HCT116 (cell line): ENCODE results near the gene APP. TPM values are rescaled to one million over a fixed set of nuclear protein-coding genes. Genes with fewer than 3 reads are reported as not detected.
A peak's percentile ranks its signal among the peaks of the same experiment; 100 is the strongest.

Experiments used
- ATAC-seq: fragments of 200-7000 bp; cut with Tn5 transposase; 2 replicates; pipeline ENCODE4 v1.9.1; 2020; ENCODE audit warnings: mild to moderate bottlenecking, moderate library complexity
- BruUV-seq: library from RNA; stranded (reverse); fragments of 400-500 nt; replicated peaks from 2 replicates; lab custom pipeline; 2021; lab: Mats Ljungman, UMichigan
- CTCF ChIA-PET: fragments of 300-600 bp; sonication (Branson Sonifier 250); formaldehyde crosslinking; loops from one replicate; lab custom pipeline; 2021; ENCODE audit warnings: antibody characterized with exemption; lab: Charles Lee
- POLR2A ChIA-PET: fragments of 300-600, 350-600 bp; sonication (Branson Sonifier 250); formaldehyde crosslinking; loops from one replicate; lab custom pipeline; 2021; ENCODE audit warnings: antibody characterized with exemption; lab: Charles Lee
- RAD21 ChIA-PET, 2 experiments: fragments of 300-600 bp; sonication (Branson Sonifier 250); formaldehyde crosslinking; loops; one replicate each; lab custom pipeline; 2023; ENCODE audit warnings: low total read pairs in 2 of 2; ENCODE audit not compliant: uncharacterized antibody in 2 of 2, unreplicated experiment in 2 of 2, low non-redundant PET in 1 of 2; lab: Charles Lee
- DNase-seq: peaks from one replicate; pipeline ENCODE4 v3.0.0-alpha.2; 2010; ENCODE audit warnings: low read depth, low spot score
- H2AFZ ChIP-seq: fragments of 200-600 bp; shearing (Covaris generic), sonication (generic); 2 replicates; pipeline ENCODE4 v1.6.1; 2017; ENCODE audit warnings: low read depth, mixed run types, mixed read lengths, antibody characterized with exemption, low read length; ENCODE audit not compliant: poor library complexity, severe bottlenecking
- H3K27ac ChIP-seq: 2 replicates; pipeline ENCODE4 v1.5.1; 2012; ENCODE audit warnings: low read depth, low read length
- H3K27me3 ChIP-seq: fragments of 200-600 bp; sonication (generic); 2 replicates; pipeline ENCODE4 v1.6.1; 2016; ENCODE audit warnings: mixed run types, low read length, mixed read lengths; ENCODE audit not compliant: insufficient read depth
- H3K36me3 ChIP-seq, 2 experiments: fragments of 200-500 bp in 1 of 2; fragments of 200-600 bp in 1 of 2; sonication (Bioruptor generic) in 1 of 2; sonication (generic) in 1 of 2; 2 replicates each; pipeline versions ENCODE4 v1.5.1 to v1.6.1; 2014 to 2016; ENCODE audit warnings: low read length in 2 of 2, inconsistent platforms in 1 of 2, mixed read lengths in 1 of 2, mixed run types in 1 of 2; ENCODE audit not compliant: insufficient read depth in 2 of 2, control insufficient read depth in 1 of 2
- H3K4me1 ChIP-seq, 2 experiments: fragments of 200-600 bp in 1 of 2; sonication (generic) in 1 of 2; 2 replicates each; pipeline versions ENCODE4 v1.5.1 to v1.6.1; 2012 to 2017; ENCODE audit warnings: low read length in 2 of 2, inconsistent platforms in 1 of 2, mild to moderate bottlenecking in 1 of 2, mixed read lengths in 1 of 2, mixed run types in 1 of 2, moderate library complexity in 1 of 2; ENCODE audit not compliant: insufficient read depth in 2 of 2, control insufficient read depth in 1 of 2
- H3K4me2 ChIP-seq: fragments of 200-600 bp; sonication (generic); 2 replicates; pipeline ENCODE4 v1.6.1; 2017; ENCODE audit warnings: mixed run types, low read length, mixed read lengths
- H3K4me3 ChIP-seq, 2 experiments: fragments of 200-600 bp in 1 of 2; sonication (generic) in 1 of 2; replicated peaks in 1 of 2; 2 replicates each; pipeline ENCODE4 v1.5.1; 2011 to 2016; ENCODE audit warnings: low read length in 2 of 2, control low read depth in 1 of 2, low read depth in 1 of 2, mild to moderate bottlenecking in 1 of 2, mixed read lengths in 1 of 2, mixed run types in 1 of 2
- H3K79me2 ChIP-seq: fragments of 200-600 bp; sonication (generic); 2 replicates; pipeline ENCODE4 v1.6.1; 2017; ENCODE audit warnings: mild to moderate bottlenecking, mixed run types, low read length, moderate library complexity, mixed read lengths; ENCODE audit not compliant: insufficient read depth
- H3K9ac ChIP-seq: fragments of 200-600 bp; sonication (generic); 2 replicates; pipeline ENCODE4 v1.6.1; 2016; ENCODE audit warnings: low read length, mixed read lengths
- H3K9me2 ChIP-seq: fragments of 200-600 bp; sonication (generic), shearing (Covaris generic); 2 replicates; pipeline ENCODE4 v1.6.1; 2017; ENCODE audit warnings: mixed run types, mild to moderate bottlenecking, moderate library complexity; ENCODE audit not compliant: insufficient read depth
- H3K9me3 ChIP-seq, 2 experiments: fragments of 200-500 bp in 1 of 2; fragments of 200-600 bp in 1 of 2; sonication (Bioruptor generic) in 1 of 2; sonication (generic) in 1 of 2; 2 replicates each; pipeline ENCODE4 v1.6.1; 2014 to 2017; ENCODE audit warnings: low read length in 2 of 2, mixed read lengths in 2 of 2, inconsistent platforms in 1 of 2, low read depth in 1 of 2, mild to moderate bottlenecking in 1 of 2, mixed run types in 1 of 2, moderate library complexity in 1 of 2; ENCODE audit not compliant: control insufficient read depth in 1 of 2, insufficient read depth in 1 of 2
- H4K20me1 ChIP-seq: fragments of 200-600 bp; sonication (generic), shearing (Covaris generic); 2 replicates; pipeline ENCODE4 v1.6.1; 2017; ENCODE audit warnings: mixed run types, mild to moderate bottlenecking, moderate library complexity; ENCODE audit not compliant: insufficient read depth
- CBX3 ChIP-seq: IDR thresholded peaks from 2 replicates; pipeline ENCODE4 v1.6.1; 2012; ENCODE audit warnings: low read depth
- CEBPB ChIP-seq: IDR thresholded peaks from 2 replicates; pipeline ENCODE4 v1.6.1; 2012; ENCODE audit warnings: low read depth
- EGR1 ChIP-seq: IDR thresholded peaks from 2 replicates; pipeline ENCODE4 v1.6.1; 2012; ENCODE audit warnings: low read depth
- EZH2 ChIP-seq: fragments of 200-600 bp; sonication (generic); IDR thresholded peaks from 2 replicates; pipeline ENCODE4 v1.6.1; 2017; ENCODE audit warnings: antibody characterized with exemption, mixed run types
- FOSL1 ChIP-seq: IDR thresholded peaks from 2 replicates; pipeline ENCODE4 v1.6.1; 2012; ENCODE audit warnings: low read depth
- MAX ChIP-seq: IDR thresholded peaks from 2 replicates; pipeline ENCODE4 v1.6.1; 2012
- POLR2A ChIP-seq: IDR thresholded peaks from 2 replicates; pipeline ENCODE4 v1.7.0; 2011; ENCODE audit warnings: borderline replicate concordance; ENCODE audit not compliant: insufficient read depth, insufficient read length; ENCODE audit errors: extremely low read depth
- POLR2AphosphoS5 ChIP-seq: IDR thresholded peaks from 2 replicates; pipeline ENCODE4 v1.6.1; 2011; ENCODE audit warnings: mild to moderate bottlenecking, low read depth, low read length, moderate library complexity
- REST ChIP-seq: IDR thresholded peaks from 2 replicates; pipeline ENCODE4 v1.6.1; 2012; ENCODE audit warnings: low read depth
- SIN3A ChIP-seq: IDR thresholded peaks from 2 replicates; pipeline ENCODE4 v1.6.1; 2012; ENCODE audit warnings: low read depth
- SP1 ChIP-seq: IDR thresholded peaks from 2 replicates; pipeline ENCODE4 v1.6.1; 2012; ENCODE audit warnings: low read depth
- SRF ChIP-seq: IDR thresholded peaks from 2 replicates; pipeline ENCODE4 v1.6.1; 2012; ENCODE audit warnings: low read depth
- TCF7L2 ChIP-seq: IDR thresholded peaks from 2 replicates; pipeline ENCODE4 v1.7.0; 2011; ENCODE audit warnings: borderline replicate concordance, inconsistent platforms; ENCODE audit not compliant: insufficient read depth, insufficient read length; ENCODE audit errors: extremely low read depth
- YY1 ChIP-seq: IDR thresholded peaks from 2 replicates; pipeline ENCODE4 v1.6.1; 2011; ENCODE audit warnings: low read length, low read depth, moderate library complexity, mild to moderate bottlenecking; ENCODE audit not compliant: insufficient replicate concordance; ENCODE audit errors: extremely low read depth
- ZFX ChIP-seq: fragments of 450-650 bp; IDR thresholded peaks from 2 replicates; pipeline ENCODE4 v1.6.1; 2017
- ZNF274 ChIP-seq: fragments of 200-500 bp; sonication (Bioruptor generic); IDR thresholded peaks from 2 replicates; pipeline ENCODE4 v1.6.1; 2014; ENCODE audit warnings: mild to moderate bottlenecking, low read depth, low read length, inconsistent platforms
- intact Hi-C: fragments of 100-400 bp; cut with micrococcal nuclease; formaldehyde crosslinking; loops from 2 replicates; pipeline ENCODE4 v1.10.0; 2022
- total RNA-seq: library from RNA; stranded (reverse); gene quantifications from one replicate; pipeline ENCODE4 v1.2.1, GENCODE V29; 2021; ENCODE audit not compliant: unreplicated experiment

The APP gene
- total RNA-seq, 1 experiment from 2014 or later = 267 TPM

- intact Hi-C loops = no loop called here
- Histone ChIP-seq H3K9me2 (no peaks in the 10 kb centered on the region), H3K4me2 (peak overlapping the region; percentile 13; the same call in 1 of the 2 replicates), H3K36me3 (no peaks in the 10 kb centered on the region), H3K9me3 (no peaks in the 10 kb centered on the region), H3K9ac (no peak overlapping the region), H3K79me2 (peaks cover 99% of the 10 kb centered on the region), H4K20me1 (no peaks in the 10 kb centered on the region; the same call in 1 of the 2 replicates), H3K4me1 (peaks cover 12 to 26% of the 10 kb centered on the region in 2 experiments), H2AFZ (no peak overlapping the region), H3K4me3 (no peak overlapping the region), H3K27ac (peak overlapping the region; percentile 10; the same call in 1 of the 2 replicates), H3K27me3 (no peaks in the 10 kb centered on the region)
- ChIA-PET RAD21 (no interaction called here), POLR2A (no interaction called here), CTCF (no interaction called here)
- no TSS peak for BruUV-seq
- ATAC-seq = no peak
- no peak for TF ChIP-seq SP1
- TF ChIP-seq CBX3 = no peak
- TF ChIP-seq TCF7L2 = no peak
- TF ChIP-seq EGR1 = no peak
- no peak for TF ChIP-seq SIN3A
- TF ChIP-seq MAX = no peak
- no peak for TF ChIP-seq ZNF274
- TF ChIP-seq EZH2 = no peak
- DNase-seq = no peak
Observed at GRCh38 chr21:26153758-26154157, 16.8 kb downstream of the APP start.

GRCh38 chr21:26148840-26149354 is 21.7 kb downstream of the APP start:
- BruUV-seq = no TSS peak
- peaks cover 9 to 19% of the 10 kb centered on the region in 2 experiments for H3K4me1 ChIP-seq
- no peak overlapping the region for H3K4me3 ChIP-seq
- no peak overlapping the region for H3K9ac ChIP-seq
- DNase-seq (no peak), ATAC-seq (no peak)
- no peaks in the 10 kb centered on the region; a peak in 1 of 4 replicates for H3K36me3 ChIP-seq
- H2AFZ ChIP-seq = no peak overlapping the region
- ChIA-PET POLR2A (interaction anchor here (1.9 kb wide), 1 partner anchor 20 kb away, joined by 5 read pairs; no protein-coding TSS in a partner anchor), CTCF (no interaction called here), RAD21 (no interaction called here)
- H3K79me2 ChIP-seq = peaks cover 96% of the 10 kb centered on the region
- no peaks in the 10 kb centered on the region for H3K27me3 ChIP-seq
- no peak overlapping the region for H3K27ac ChIP-seq
- H3K9me3 ChIP-seq = no peaks in the 10 kb centered on the region
- no peak overlapping the region; the same call in 1 of the 2 replicates for H3K4me2 ChIP-seq
- H4K20me1 ChIP-seq = no peaks in the 10 kb centered on the region
- intact Hi-C loops = no loop called here
- no peaks in the 10 kb centered on the region for H3K9me2 ChIP-seq
- TF ChIP-seq POLR2AphosphoS5 (no peak), ZNF274 (no peak), ZFX (no peak), YY1 (no peak), REST (no peak), TCF7L2 (no peak), POLR2A (no peak), SRF (no peak), CEBPB (no peak), CBX3 (no peak), FOSL1 (no peak), MAX (no peak)
